PFSK-1 (cell line): Measurements from ENCODE around the gene OGFOD3.

Experiments
- FOXP2 ChIP-seq: optimal IDR thresholded peaks from 2 replicates; pipeline ENCODE3; 2011; ENCODE audit warnings: borderline replicate concordance, control low read depth, inconsistent platforms; ENCODE audit not compliant: insufficient read depth; ENCODE audit errors: extremely low read length, extremely low read depth
- POLR2AphosphoS5 ChIP-seq: IDR thresholded peaks from 2 replicates; pipeline ENCODE4 v1.6.1; 2012; ENCODE audit warnings: low read depth, mild to moderate bottlenecking, control low read depth, low read length, moderate library complexity
- REST ChIP-seq, 2 experiments: IDR thresholded peaks; 2 replicates each; pipeline versions ENCODE4 v1.6.1 to v1.8.0; 2011 to 2012; ENCODE audit warnings: low read depth in 2 of 2, low read length in 2 of 2, control low read depth in 1 of 2, inconsistent platforms in 1 of 2, mild to moderate bottlenecking in 1 of 2, moderate library complexity in 1 of 2; ENCODE audit not compliant: insufficient read depth in 1 of 2
- SIN3A ChIP-seq: IDR thresholded peaks from 2 replicates; pipeline ENCODE4 v1.6.1; 2012; ENCODE audit warnings: mild to moderate bottlenecking, low read length, moderate library complexity, borderline replicate concordance; ENCODE audit not compliant: insufficient read depth
- TAF1 ChIP-seq: IDR thresholded peaks from 2 replicates; pipeline ENCODE4 v1.6.1; 2012; ENCODE audit warnings: low read length, control low read depth, borderline replicate concordance; ENCODE audit not compliant: insufficient read depth

Gene OGFOD3

GRCh38 chr17:82424001-82424862, 5.8 kb upstream of the OGFOD3 start:
- 0 out of 4 replicates have a peak, but pooled peaks of 1 of the 2 experiments have one; percentile 17 for TF ChIP-seq REST (IDR thresholded peaks at IDR 0.05; ENCODE audit: insufficient read depth in 1 of 2, low read depth in 2 of 2, low read length in 2 of 2)
- no peak for TF ChIP-seq FOXP2

DNA sequence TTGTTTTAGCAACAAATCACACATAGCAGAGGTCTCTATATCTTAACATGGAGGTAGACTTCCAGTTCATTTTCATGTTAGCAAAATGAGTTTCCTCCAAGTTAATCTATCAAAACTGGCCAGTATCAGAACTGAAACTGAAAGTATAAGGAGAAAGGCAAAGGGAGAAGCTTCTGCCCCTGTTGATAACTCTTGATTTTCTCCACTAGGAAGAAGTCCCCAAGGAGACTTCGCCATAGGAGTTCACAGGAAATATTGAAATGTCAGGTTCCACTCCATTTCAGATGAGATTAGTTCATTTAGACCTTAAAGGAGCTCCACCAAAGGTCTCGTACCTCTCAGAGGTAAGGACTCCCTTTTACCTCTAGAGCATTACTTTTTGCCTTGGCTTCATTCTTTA, 1.2 kb upstream of the OGFOD3 start:
- TF ChIP-seq TAF1 (no peak), REST (IDR thresholded peaks at IDR 0.05; ENCODE audit: insufficient read depth in 1 of 2, low read depth in 2 of 2, low read length in 2 of 2) (no peak), POLR2AphosphoS5 (no peak), SIN3A (no peak), FOXP2 (no peak)

DNA sequence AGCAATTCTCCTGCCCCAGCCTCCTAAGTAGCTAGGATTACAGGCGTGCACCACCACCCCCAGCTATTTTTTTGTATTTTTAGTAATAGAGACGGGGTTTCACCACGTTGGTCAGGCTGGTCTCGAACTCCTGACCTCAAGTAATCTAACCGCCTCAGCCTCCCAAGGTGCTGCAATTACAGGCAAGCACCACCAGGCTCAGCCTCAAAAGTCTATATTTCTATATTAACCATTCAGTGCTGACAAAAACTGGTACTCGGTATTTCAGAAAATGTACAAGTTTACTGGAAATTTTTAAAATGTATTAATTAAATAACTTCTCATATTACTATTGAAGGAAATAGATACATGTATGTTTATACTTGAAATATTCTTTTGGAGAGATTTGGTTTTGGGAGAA, 1.6 kb downstream of the OGFOD3 start:
- TF ChIP-seq SIN3A (no peak), FOXP2 (no peak), TAF1 (no peak), REST (IDR thresholded peaks at IDR 0.05; ENCODE audit: insufficient read depth in 1 of 2, low read depth in 2 of 2, low read length in 2 of 2) (no peak)

- no peak for TF ChIP-seq FOXP2
- TF ChIP-seq POLR2AphosphoS5: no peak
- no peak for TF ChIP-seq TAF1
Observed at GRCh38 chr17:82416264-82416663, 2.1 kb downstream of the OGFOD3 start.

- TF ChIP-seq TAF1 (no peak), SIN3A (no peak), POLR2AphosphoS5 (no peak), FOXP2 (no peak), REST (IDR thresholded peaks at IDR 0.05; ENCODE audit: insufficient read depth in 1 of 2, low read depth in 2 of 2, low read length in 2 of 2) (no peak)
Observed at GRCh38 chr17:82415786-82416185, 2.6 kb downstream of the OGFOD3 start.
